HG02970 (cell line): ENCODE results near the gene VPS13C.

Source experiments
- ATAC-seq: cut with Tn5 transposase; IDR thresholded peaks from one replicate; pipeline ENCODE4 v1.9.1; 2021; ENCODE audit warnings: mild to moderate bottlenecking, moderate library complexity, moderate number of reproducible peaks; ENCODE audit not compliant: unreplicated experiment, low FRiP score

The VPS13C gene

DNA sequence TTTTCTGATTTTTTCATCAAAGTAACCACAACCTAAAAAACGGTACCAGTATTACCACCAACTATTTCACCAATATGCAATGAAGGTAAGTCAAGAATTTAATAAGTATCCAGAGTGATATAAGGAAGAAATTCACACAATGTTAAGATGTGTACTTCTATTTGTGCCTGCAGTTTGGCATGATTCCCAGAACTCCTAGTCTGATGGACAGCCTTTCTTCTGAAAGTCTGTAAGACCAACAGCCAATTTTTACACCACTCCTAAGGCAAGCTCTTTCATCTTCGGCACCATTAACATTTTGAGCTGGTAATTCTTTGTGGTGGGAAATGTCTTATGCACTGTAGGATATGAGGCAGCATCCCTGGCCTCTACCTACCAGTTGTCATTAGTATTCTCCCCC is 108.3 kb downstream of the VPS13C start:
- no peak for ATAC-seq

DNA sequence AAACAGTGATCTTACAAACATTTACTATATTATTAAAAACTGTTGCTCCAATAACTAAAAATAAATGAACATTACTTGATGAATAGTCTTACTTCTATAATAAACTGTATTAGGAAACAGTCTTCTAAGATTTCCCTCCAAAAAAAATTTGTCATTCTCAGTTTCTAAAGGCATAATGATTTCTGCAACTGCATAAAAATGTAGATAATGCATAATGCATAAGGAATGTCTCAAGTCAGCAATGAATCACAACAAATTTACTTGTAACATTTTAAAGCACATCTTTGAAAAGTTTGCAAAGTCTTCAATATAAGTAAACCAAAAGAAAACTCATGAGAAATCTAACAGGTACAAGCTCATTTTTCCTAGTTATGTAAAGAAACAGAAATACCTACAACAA is 113.5 kb downstream of the VPS13C start:
- ATAC-seq, result no peak

DNA sequence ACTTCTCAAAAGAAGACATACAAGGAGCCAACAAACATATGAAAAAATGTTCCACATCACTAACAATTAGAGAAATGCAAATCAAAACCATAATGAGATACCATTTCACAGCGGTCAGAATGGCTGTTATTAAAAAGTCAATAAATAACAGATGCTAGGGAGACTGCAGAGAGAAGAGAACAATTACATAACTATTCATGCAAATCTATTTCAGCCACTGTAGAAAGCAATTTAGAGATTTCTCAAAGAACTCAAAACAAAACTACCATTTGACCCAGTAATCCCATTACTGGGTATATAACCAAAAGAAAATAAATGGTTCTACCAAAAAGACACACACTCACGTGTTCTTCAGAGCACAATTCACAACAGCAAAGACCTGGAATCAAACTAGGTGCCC is 116.3 kb downstream of the VPS13C start:
- no peak for ATAC-seq

GRCh38 chr15:61938249-61938648 is 122.0 kb downstream of the VPS13C start:
- ATAC-seq, result no peak

GRCh38 chr15:61936528-61937195 is 123.6 kb downstream of the VPS13C start:
- no peak for ATAC-seq

- no peak for ATAC-seq
Observed at GRCh38 chr15:61935493-61935892, 124.8 kb downstream of the VPS13C start.

- no peak for ATAC-seq
Observed at GRCh38 chr15:61929452-61929851, 130.8 kb downstream of the VPS13C start.

DNA sequence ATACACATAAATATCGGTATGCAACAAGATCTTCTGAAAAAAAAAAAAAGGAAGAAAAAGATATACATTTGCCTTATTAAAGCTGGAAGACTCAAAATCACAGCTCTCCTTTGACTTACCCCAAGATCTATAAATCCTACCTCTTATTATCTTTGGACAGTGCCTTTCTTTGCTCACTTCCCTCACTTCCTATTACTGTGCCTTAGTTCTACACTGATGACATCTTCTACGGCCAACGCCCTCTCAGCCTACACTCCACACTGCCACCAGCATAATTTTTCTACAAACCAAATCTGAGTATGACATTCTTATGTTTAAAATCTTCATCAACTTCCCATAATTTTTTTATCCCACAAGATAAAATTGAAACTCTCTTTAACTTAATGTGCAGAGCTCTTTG is 137.1 kb downstream of the VPS13C start:
- no peak for ATAC-seq

- no peak for ATAC-seq
Observed at GRCh38 chr15:61921093-61921492, 139.2 kb downstream of the VPS13C start.

DNA sequence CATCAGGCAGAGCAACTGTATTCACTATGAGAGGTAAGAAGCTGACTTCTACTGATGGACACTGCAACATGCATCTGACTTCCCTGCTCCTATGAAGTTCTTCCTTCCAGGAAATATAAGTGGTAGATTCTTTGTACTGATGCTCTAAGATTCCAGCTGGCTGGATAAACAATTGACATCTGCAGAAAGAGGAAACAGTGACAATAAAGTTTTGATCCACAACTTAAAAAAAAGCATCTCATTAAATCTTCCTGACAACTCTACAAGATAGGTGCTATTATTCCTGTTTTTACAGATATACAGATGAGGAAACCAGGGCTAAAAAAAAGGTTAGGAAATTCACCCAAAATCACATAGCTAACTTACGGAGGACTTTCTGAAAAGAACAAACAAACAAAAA is 142.8 kb downstream of the VPS13C start:
- ATAC-seq, result no peak

DNA sequence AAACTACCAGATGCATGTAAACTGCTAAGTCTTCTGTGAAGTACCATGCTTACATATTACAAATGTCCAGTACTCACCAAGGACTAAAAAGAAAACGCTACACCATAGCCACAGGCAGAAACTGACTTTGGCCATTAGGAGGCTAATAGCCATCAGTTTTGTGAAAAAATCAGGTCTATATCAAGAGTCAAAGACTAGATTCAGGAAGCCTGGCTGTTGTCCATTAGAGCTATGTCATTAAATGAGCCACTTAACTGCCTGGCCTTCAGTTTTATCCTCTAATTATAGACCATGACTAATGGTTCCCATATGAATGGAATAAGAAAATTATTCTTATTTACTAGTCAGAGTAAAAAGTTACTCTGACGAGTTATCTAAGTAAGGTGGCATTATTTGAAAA is 144.1 kb downstream of the VPS13C start:
- ATAC-seq, result no peak

GRCh38 chr15:61915640-61916039 is 144.6 kb downstream of the VPS13C start:
- no peak for ATAC-seq

GRCh38 chr15:61910839-61911369 is 149.3 kb downstream of the VPS13C start:
- ATAC-seq, result no peak

GRCh38 chr15:61908241-61908640 is 152.0 kb downstream of the VPS13C start:
- ATAC-seq, result no peak

GRCh38 chr15:61907753-61908086 is 152.5 kb downstream of the VPS13C start:
- no peak for ATAC-seq

- ATAC-seq, result no peak
Observed at GRCh38 chr15:61906961-61907752, 153.1 kb downstream of the VPS13C start.

- ATAC-seq, result no peak
Observed at GRCh38 chr15:61893146-61893545, 167.1 kb downstream of the VPS13C start.

DNA sequence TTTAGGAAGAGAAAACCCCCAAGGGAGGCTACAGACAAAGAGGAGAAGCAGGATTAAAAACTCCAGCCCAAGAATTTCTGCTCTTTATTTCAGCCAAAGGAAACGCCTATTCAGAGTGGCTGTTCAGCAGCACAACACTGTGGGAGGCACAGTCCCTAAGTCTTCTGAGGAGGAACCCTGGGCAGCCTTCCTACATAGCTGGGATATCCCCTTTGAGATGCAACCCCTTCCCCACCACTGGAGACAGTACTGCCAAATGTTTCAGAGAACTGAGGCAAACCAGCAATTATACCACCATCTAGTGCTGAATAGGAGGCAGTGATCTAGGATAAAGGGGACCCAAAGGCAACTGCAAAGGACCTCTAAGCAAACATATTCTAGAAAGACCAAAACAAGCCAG is 168.1 kb downstream of the VPS13C start:
- no peak for ATAC-seq

DNA sequence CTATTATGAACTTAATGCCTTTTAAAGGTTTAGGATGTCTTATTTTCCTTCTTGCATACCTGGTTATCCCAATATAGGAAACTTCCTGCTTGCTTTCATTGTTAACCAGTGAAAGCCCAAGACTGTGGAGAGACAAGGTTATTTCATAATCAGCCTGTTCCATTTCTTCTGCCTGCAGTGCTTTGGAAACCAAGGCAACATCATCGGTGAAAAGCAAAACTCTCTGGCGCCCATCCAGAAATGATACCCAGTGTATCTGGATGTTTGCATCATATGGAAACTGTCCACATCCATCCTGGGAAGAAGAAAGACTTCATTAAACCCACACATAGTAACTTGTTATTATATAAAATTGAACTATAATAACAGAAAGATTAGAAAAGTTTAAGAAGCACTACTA is 170.1 kb downstream of the VPS13C start:
- ATAC-seq, result no peak

DNA sequence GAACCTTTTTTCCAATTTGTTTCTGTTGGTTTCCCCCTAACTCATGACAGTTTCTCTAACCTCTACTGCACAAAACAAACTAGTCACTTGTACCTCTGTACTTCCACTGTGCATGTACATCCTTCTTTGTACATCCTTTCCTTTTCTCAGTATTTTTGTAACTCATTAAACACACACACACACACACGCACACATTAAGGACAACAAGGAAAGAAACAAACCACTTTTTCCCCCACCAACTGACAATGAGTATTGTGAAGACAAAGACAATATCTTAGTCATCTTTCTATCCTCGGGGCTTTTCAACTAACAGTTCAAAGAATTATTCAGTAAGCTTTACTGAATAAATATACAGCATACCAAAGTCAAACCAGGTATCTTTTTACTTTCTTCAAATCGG is 170.5 kb downstream of the VPS13C start:
- no peak for ATAC-seq

- no peak for ATAC-seq
Observed at GRCh38 chr15:61888074-61888780, 172.0 kb downstream of the VPS13C start.
